OCI-LY3 (cell line): ENCODE measurements around the gene TCN2.

Experiments used
- CTCF ChIP-seq: fragments of 200-600, 300-600 bp; sonication (generic); IDR thresholded peaks from 2 replicates; pipeline ENCODE4 v1.5.1; 2014; ENCODE audit warnings: antibody characterized with exemption, low read length, low read depth
- EZH2phosphoT487 ChIP-seq: fragments of 200-600 bp; shearing (Covaris generic); IDR thresholded peaks from 2 replicates; pipeline ENCODE4 v1.6.1; 2018; ENCODE audit warnings: antibody characterized with exemption, mixed run types, low read depth

DNA sequence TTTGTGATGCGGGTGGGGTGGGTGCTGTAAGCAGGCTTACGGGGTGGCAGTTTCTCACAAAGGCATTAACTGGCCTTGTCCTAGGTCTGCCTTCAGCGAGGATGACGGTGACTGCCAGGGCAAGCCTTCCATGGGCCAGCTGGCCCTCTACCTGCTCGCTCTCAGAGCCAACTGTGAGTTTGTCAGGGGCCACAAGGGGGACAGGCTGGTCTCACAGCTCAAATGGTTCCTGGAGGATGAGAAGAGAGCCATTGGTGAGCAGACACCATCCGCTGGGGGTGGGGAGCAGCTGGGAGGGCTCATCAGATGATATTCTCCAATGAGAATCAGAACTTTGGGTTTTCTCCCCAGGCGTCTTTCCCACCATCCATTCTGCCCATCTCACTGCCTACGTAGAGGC is 5.8 kb downstream of the TCN2 start:
- TF ChIP-seq CTCF: no peak
- no peak for TF ChIP-seq EZH2phosphoT487
